ENCODE data around the gene BTBD1.
"Not testable (repeated sequence)": the region's sequence is repeated elsewhere in the genome, so short reads cannot be mapped to it uniquely, and the experiment has no call there.

The BTBD1 gene

GRCh38 chr15:83000672-83001031 lies 66.4 kb downstream of the BTBD1 start:
- TF ChIP-seq CTCF (conservative IDR thresholded peaks at IDR 0.05; ENCODE audit: low read depth, low read length): 0 out of 2 replicates have a peak, but pooled peaks have one; percentile 16
- H3K4me2 ChIP-seq; H4K20me1 ChIP-seq (ENCODE audit: insufficient read depth); H3K4me1 ChIP-seq (ENCODE audit: low read depth, poor library complexity, severe bottlenecking); H2AFZ ChIP-seq (ENCODE audit: low read depth); H3K36me3 ChIP-seq (ENCODE audit: insufficient read depth); H3K27me3 ChIP-seq (ENCODE audit: insufficient read depth, low read depth); H3K79me2 ChIP-seq (ENCODE audit: insufficient read depth, low read depth); H3K4me3 ChIP-seq (IDR thresholded peaks at IDR 0.05; ENCODE audit: insufficient read depth, low read depth, low read length); H3K27ac ChIP-seq; H3K9ac ChIP-seq: not testable (repeated sequence)

GRCh38 chr15:82999905-83000671 lies 67.0 kb downstream of the BTBD1 start:
- Histone ChIP-seq H3K36me3 (ENCODE audit: insufficient read depth) (no peaks in the 10 kb centered on the region), H3K9ac (no peak overlapping the region; the same call in 1 of the 2 replicates), H3K79me2 (ENCODE audit: insufficient read depth, low read depth) (no peaks in the 10 kb centered on the region), H3K27ac (peak overlapping the region; percentile 4; the same call in 1 of the 2 replicates), H3K27me3 (ENCODE audit: insufficient read depth, low read depth) (no peaks in the 10 kb centered on the region), H3K4me1 (ENCODE audit: low read depth, poor library complexity, severe bottlenecking) (peaks cover 6% of the 10 kb centered on the region), H4K20me1 (ENCODE audit: insufficient read depth) (no peaks in the 10 kb centered on the region), H2AFZ (ENCODE audit: low read depth) (peak overlapping the region; percentile 45), H3K4me3 (IDR thresholded peaks at IDR 0.05; ENCODE audit: insufficient read depth, low read depth, low read length) (no peak overlapping the region), H3K4me2 (peak overlapping the region; percentile 56)
- peak; percentile 71 for TF ChIP-seq CTCF (conservative IDR thresholded peaks at IDR 0.05; ENCODE audit: low read depth, low read length)

- H2AFZ ChIP-seq (ENCODE audit: low read depth): no peak overlapping the region
- H3K4me2 ChIP-seq: peak overlapping the region; percentile 56; the same call in 1 of the 2 replicates
- no peaks in the 10 kb centered on the region for H3K36me3 ChIP-seq (ENCODE audit: insufficient read depth)
These were observed 67.6 kb downstream of the BTBD1 start for GRCh38 chr15:82999426-82999825.

GRCh38 chr15:82995938-82996337 lies 71.1 kb downstream of the BTBD1 start:
- H3K36me3 ChIP-seq (ENCODE audit: insufficient read depth): no peaks in the 10 kb centered on the region
- TF ChIP-seq CTCF (conservative IDR thresholded peaks at IDR 0.05; ENCODE audit: low read depth, low read length): no peak
- no peak overlapping the region for H3K9ac ChIP-seq
- H4K20me1 ChIP-seq (ENCODE audit: insufficient read depth): no peaks in the 10 kb centered on the region
- H3K79me2 ChIP-seq (ENCODE audit: insufficient read depth, low read depth): no peaks in the 10 kb centered on the region
- no peak overlapping the region for H3K27ac ChIP-seq
- H3K4me2 ChIP-seq: no peak overlapping the region
- H3K27me3 ChIP-seq (ENCODE audit: insufficient read depth, low read depth): no peaks in the 10 kb centered on the region
- peaks cover 16% of the 10 kb centered on the region for H3K4me1 ChIP-seq (ENCODE audit: low read depth, poor library complexity, severe bottlenecking)
- H3K4me3 ChIP-seq (IDR thresholded peaks at IDR 0.05; ENCODE audit: insufficient read depth, low read depth, low read length): no peak overlapping the region
- H2AFZ ChIP-seq (ENCODE audit: low read depth): no peak overlapping the region

More at GRCh38 chr15:82999426-82999825, 67.6 kb downstream of the BTBD1 start:
- no peak overlapping the region for H3K9ac ChIP-seq
- H3K27me3 ChIP-seq (ENCODE audit: insufficient read depth, low read depth): no peaks in the 10 kb centered on the region
- no peak overlapping the region for H3K27ac ChIP-seq
- no peaks in the 10 kb centered on the region for H4K20me1 ChIP-seq (ENCODE audit: insufficient read depth)
- H3K4me3 ChIP-seq (IDR thresholded peaks at IDR 0.05; ENCODE audit: insufficient read depth, low read depth, low read length): no peak overlapping the region
- TF ChIP-seq CTCF (conservative IDR thresholded peaks at IDR 0.05; ENCODE audit: low read depth, low read length): no peak
- peaks cover 6% of the 10 kb centered on the region for H3K4me1 ChIP-seq (ENCODE audit: low read depth, poor library complexity, severe bottlenecking)
- H3K79me2 ChIP-seq (ENCODE audit: insufficient read depth, low read depth): no peaks in the 10 kb centered on the region
